Stimulated activated CD4-positive, alpha-beta T cell treated with anti-CD3 and anti-CD28 coated beads, Interleukin-12 subunit alpha, Interleukin-12 subunit beta, amount 100 ng/mL, for 4 hours (primary cell): ENCODE measurements around the gene ERP44.
"Not testable (repeated sequence)": the region's sequence is repeated elsewhere in the genome, so short reads cannot be mapped to it uniquely, and the experiment has no call there.

Source experiments
- DNase-seq: peaks from one replicate; pipeline ENCODE4 v3.0.0-alpha.2; 2020

ERP44 gene

GRCh38 chr9:99998266-99998665, 100.5 kb downstream of the ERP44 start:
- no peak for DNase-seq

DNA sequence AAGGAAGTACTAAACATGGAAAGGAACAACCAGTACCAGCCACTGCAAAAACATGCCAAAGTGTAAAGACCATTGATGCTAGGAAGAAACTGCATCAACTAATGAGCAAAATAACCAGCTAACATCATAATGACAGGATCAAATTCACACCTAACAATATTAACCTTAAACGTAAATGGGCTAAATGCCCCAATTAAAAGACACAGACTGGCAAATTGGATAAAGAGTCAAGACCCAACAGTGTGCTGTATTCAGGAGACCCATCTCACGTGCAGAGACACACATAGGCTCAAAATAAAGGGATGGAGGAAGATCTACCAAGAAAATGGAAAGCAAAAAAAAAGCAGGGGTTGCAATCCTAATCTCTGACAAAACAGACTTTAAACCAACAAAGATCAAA, 108.3 kb downstream of the ERP44 start:
- not testable (repeated sequence) for DNase-seq

DNA sequence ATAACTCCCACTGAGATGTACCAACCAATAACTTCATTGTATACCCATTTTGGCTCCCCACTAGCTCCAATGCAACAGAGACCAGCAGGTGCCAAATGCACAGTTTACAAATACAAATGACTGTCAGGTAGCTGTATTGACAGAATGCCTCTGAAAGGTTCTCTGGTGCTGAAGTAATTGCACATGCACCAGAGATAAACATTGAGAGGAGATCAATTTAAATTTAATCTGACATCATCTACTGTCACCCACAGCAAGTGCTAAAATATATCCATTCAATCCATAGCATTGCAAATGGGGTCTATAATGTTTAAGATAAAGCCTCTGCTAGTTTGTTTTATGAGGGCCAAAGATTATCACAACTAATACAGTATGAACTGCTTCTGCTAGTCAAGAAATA, 112.2 kb downstream of the ERP44 start:
- no peak for DNase-seq

DNA sequence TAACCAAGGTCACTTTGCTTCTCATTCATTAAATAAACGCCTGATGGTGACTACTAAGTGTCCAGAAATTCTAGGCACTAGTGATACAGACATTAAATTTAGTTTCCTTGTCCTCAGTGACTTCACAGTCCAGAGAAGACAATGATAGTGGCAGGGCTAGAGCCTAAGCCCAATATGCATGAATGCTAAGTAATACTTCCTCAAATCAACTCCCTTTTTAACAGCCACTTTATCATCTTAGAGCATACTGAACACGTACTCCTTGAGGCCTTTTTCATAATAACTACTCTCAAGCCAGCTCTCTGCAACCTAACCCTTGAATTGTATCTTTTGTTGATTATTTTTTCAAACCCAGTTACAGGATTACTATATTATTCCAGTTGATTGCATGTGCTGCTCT, 118.2 kb downstream of the ERP44 start:
- no peak for DNase-seq

GRCh38 chr9:99978221-99978620, 120.6 kb downstream of the ERP44 start:
- DNase-seq = no peak

DNA sequence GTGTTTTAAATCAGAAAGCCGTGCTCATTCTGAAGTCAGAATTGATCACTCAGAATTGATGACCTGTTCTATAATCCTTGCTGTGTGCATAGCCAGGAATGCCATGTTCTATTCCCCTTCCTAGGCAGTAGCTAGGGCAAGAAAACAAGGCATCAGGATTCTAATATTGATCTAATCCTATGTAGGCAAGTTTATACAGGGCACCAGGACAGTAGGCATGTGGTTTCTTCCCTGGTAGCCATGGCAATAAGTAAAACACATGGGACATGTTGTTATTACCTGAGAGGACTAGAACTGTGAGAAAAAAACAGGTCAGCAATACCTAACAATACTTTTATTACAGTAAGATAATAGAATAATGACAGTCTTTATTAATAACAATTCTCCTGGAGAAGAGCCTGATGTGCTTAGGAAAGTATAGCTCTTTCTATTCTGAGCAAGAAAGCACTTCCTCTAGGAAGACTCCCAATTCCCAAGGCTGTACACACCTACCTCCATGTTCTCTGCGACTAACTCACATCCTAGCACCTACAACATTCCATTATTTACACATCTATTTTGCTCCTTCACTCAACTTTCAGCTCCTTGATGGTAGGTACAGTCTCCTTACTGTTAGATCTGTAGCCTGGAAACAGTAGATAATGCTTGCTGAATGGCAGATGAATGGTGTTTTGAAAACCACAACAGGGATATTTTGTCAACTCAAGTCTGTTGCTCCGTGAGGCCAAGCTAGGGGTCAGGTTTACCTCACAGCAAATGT, 121.6 kb downstream of the ERP44 start:
- no peak for DNase-seq

- no peak for DNase-seq
Measured at GRCh38 chr9:99973455-99973854, 125.3 kb downstream of the ERP44 start.

DNA sequence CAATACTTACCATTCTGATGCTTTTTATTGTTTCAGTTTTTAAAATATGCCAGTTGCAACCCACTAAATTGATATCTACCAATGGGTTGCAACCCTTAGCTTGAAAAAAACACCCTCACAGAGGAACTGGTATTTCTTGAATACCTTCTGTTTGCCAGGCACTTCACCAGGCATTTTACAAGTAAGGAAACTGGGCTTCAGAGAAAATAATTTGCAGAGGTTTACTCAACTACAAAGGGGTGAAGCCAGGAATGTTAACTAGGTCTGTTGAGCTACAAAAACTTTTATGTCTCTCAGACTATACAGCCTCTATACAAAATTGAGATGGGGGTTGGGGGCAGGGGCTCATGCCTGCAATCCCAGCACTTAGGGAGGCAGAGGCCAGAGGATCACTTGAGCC, 127.4 kb downstream of the ERP44 start:
- DNase-seq = no peak

- DNase-seq = no peak
Measured at GRCh38 chr9:99970481-99970880, 128.3 kb downstream of the ERP44 start.

DNA sequence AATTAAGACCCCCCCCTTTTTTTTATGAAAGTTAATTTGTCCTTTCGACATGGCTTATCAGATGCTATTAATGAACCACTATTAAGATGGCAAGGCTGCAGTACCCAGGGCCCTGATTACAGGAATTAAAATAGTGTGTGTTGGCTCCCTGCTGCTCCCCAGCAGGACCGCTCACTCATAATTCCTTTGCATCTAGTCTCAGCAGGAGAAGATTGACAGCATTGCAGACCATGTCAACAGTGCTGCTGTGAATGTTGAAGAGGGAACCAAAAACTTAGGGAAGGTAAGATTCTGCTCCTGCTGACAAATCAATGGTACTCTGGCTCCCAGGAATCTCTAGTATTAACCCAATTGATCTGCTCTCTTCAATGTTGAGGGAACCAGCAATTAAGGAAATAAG, 131.3 kb downstream of the ERP44 start:
- no peak for DNase-seq

DNA sequence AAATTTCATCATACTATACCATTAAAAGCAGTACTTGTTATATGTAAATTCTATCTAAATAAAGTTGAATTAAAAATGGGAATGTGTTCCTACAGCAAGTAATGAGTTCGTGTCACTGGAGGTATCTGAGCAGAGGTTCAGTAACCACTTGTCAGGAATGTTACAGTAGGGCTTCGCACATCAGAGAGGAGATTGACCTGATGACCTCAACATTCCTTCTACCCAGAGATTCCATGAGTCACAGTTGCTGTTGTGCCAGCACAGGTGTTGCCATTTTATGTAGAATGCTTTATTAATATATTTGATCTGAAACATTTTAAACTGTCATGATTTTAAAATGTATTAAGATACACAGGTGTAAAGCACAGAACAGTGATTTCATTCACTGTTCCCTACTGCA, 132.1 kb downstream of the ERP44 start:
- DNase-seq = no peak

DNA sequence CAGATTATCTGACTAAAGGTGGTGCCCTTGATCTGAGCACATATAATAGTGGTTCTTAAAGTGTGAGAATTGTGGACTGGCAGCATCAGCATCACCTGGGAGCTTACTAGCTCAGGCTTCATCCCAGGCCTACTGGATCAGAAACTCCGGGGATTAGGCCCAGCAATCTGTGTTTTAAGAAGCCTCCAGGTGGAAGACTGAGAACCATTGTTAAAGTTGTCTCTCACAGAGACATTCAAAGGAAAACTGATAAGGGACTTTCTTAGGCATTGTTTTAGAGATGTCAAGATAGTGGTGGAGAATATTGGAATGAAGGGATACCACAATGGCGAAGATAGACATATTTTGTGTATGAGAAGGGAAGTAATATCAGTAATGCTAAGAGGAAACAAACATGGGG, 132.8 kb downstream of the ERP44 start:
- no peak for DNase-seq

DNA sequence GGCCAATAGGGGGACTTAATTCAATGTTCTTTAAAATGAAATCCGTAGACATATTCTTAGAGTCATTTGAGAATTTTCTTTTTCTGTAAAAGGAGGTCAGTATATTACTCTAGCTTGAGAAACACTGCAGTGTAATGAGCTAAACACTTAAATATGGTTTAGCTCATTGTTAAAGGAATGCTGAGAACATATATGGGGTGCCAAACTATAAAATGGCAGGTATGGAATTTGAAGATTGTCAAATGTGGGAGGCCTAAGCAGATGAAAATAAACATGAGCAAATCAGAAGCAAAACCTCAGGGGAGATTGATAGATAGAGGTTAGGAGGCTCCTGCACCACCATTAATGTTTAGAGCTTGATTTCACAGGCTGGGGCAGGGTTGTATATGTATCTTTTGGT, 134.5 kb downstream of the ERP44 start:
- no peak for DNase-seq

DNA sequence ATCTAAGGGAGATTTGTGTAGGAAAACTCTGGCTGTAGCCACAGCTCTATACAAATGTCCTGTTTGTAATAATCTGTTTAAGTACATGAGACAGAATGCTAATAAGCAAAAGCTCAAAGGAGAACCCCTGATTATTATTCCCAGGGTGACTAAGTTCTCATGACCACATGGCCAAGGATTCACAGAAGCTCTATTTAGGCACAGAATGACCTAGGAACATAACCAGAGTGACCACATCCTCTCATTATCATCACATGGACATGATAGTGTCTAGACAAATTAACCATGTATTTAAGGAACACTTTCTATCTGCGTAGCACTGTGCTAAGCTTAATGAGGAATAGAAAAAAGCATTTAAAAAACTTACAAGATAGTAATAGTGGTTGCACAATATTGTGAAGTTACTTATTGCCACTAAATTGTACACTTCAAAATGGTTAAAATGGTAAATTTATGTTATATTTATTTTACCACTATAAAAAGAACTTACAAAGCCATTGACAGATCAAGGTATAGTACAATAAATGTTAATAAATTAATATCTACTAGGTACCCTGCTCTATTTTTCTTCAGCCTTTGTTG, 136.0 kb downstream of the ERP44 start:
- no peak for DNase-seq

DNA sequence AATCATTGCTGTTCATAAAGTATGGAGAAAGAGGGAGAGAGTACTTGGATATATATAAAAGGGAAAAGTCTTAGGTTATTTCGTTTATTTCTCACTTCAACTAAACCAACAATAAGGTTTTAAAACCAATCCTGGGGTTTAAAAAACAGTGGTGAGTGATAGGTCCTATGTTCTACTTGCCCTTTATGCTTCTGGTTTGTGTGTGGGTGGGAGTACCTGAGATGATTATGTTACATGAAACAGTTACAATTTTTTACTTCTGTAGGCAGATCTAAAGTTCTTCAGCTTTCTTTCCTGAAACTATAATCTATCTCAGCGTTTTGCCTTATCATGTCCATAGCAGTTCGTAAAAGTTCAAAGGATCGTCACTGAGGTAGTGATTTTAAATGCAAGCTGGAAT, 143.2 kb downstream of the ERP44 start:
- DNase-seq = no peak

DNA sequence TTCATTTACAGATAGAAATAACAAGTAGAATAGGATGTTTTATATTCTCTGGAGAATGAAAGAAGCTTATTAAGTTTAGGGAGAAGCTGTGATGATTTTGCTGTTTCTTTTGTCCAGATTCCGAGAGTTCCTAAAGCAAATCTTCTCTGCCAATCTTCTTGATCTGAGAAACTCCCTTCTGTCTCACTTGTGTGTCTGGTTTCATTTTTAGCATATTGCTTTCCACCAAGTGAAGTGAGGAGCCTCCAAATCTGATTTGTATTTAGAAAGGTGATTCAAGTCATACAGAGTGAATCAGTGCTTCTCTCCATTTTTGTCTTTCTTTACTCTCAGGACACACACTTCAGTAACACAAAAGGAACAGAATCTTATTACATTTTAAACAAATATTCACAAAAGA, 144.0 kb downstream of the ERP44 start:
- DNase-seq = no peak

DNA sequence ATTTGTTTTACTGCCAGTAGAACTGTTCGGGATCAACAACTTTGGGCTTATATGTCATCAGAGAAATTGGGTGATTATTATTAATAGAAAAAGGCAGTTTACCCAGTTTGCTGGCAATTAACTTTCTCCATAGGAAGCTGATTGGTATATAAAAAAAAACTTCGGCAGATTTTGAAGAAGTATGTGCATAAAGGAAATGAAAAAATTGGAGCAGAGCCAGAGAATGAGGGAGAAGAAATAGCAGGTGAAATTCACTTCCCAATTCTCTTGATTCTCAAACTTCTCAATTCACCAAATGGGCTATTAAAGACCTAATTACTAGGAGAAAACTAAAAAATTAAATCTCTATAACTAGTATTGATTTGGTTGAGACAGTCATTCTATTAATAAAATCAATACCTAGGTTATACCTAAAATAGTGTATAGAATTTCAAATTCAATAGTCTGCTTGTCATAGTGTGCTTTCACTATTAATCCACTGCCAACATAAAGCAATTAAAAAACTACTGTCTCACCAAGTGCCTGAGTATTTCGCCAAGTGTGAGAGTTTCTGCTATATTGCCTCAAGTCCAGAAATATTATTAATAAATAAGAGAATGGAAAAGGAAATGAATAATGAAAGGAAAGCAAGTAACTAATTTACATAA, 144.8 kb downstream of the ERP44 start:
- no peak for DNase-seq

DNA sequence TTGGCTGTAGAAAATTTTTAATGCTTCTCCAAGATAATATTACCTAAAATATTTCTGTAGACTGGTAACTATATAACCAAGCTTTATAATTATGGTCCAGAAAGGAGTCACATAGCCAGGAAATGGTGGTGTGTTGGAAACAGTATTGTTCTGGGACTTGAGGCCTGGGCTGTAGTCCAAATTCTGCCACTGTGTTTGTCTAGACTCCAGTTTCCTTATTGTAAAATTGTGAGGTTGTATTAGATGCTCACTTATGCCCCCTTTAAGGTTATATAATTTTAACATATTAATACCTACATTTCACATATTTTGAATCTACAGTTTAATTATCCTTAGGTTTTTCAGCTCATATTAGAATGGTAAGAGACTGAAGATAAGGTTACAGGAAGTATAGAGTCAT, 149.9 kb downstream of the ERP44 start:
- DNase-seq = no peak

- no peak for DNase-seq
Measured at GRCh38 chr9:99948482-99948881, 150.3 kb downstream of the ERP44 start.

DNA sequence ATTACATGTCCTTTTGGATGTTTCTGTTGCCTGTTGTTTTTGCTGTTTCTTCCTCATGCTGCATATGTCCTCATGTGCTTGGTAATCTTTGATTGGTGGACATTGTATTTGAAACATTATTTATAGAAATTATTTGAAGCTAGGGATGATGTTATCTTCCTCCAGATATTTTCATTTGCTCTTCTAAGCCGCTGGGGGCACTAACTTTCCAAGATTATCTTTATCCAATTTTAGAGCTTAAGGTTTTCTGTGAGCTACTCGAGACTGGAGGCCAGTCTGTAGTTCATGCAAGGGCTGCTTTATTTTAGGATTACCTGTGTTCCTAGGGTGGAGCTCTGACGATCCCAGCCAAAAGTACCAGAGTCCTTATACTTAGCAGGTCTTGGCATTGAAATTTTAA, 151.4 kb downstream of the ERP44 start:
- DNase-seq = no peak

DNA sequence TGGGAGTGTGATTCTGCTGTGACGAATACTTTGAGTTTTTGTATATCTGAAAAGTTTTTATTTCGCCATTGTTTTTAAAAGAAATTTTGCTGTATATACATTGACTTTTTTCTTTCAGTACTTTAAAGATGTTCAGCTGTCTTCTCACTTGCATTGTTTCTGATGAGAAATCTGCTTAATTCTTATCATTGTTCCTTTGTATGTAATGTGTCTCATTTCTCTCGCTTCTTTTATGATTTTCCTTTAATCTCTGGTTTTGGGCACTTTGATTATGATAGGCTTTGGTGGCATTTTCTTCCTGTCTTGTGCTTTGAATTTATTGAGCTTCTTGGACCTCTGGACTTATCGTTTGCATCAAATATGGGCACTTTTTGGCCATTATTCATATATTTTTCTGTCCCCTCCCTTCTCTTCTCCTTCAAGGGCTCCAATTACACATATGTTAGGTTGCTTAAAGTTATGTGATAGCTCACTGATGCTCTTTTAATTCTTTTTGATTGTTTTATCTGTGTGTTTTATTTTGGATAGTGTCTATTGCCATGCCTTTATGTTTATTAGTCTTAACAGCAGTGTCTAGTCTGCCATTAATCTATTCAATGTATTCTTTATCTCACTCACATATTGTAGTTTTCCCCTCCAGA, 161.7 kb downstream of the ERP44 start:
- DNase-seq = no peak

- DNase-seq = no peak
Measured at GRCh38 chr9:99931155-99931840, 167.5 kb downstream of the ERP44 start.

GRCh38 chr9:99929652-99930051, 169.1 kb downstream of the ERP44 start:
- DNase-seq = no peak
